Measurements from ENCODE around the gene OR4E1.

GRCh38 chr14:21699551-21699950, 25.9 kb upstream of the OR4E1 start:
- TF ChIP-seq POLR2A (IDR thresholded peaks at IDR 0.05) (no peak), POLR2AphosphoS5 (IDR thresholded peaks at IDR 0.05) (no peak), CTCF (IDR thresholded peaks at IDR 0.05 in 8 of 11, conservative IDR thresholded peaks at IDR 0.05 in 3 of 11) (no peak)

Data from spleen (tissue), 7 donors.